Retinal pigment epithelial cell (primary cell): Measurements from ENCODE around the gene SPRR5.

Experiments
- DNase-seq: peaks from one replicate; pipeline ENCODE4 v3.0.0-alpha.2; 2010; ENCODE audit warnings: low read depth
- H3K4me3 ChIP-seq: 2 replicates; pipeline ENCODE4 v1.5.1; 2011; ENCODE audit warnings: mild to moderate bottlenecking, low read length, control low read depth, moderate library complexity
- TF ChIP-seq, protein P1 (sequence below): conservative IDR thresholded peaks from 2 replicates; pipeline ENCODE4 v1.5.1; 2011; ENCODE audit warnings: low read depth, low read length, control low read depth, inconsistent platforms

The SPRR5 gene

GRCh38 chr1:152946651-152947256 lies at the start of gene SPRR5:
SPRR5 (plus strand) TSS chr1:152947206; CDS start chr1:152948555, 1,349 bp downstream.
- DNase-seq = no peak
- H3K4me3 ChIP-seq = no peak within 1 kb of the TSS
- TF ChIP-seq, protein P1, sequence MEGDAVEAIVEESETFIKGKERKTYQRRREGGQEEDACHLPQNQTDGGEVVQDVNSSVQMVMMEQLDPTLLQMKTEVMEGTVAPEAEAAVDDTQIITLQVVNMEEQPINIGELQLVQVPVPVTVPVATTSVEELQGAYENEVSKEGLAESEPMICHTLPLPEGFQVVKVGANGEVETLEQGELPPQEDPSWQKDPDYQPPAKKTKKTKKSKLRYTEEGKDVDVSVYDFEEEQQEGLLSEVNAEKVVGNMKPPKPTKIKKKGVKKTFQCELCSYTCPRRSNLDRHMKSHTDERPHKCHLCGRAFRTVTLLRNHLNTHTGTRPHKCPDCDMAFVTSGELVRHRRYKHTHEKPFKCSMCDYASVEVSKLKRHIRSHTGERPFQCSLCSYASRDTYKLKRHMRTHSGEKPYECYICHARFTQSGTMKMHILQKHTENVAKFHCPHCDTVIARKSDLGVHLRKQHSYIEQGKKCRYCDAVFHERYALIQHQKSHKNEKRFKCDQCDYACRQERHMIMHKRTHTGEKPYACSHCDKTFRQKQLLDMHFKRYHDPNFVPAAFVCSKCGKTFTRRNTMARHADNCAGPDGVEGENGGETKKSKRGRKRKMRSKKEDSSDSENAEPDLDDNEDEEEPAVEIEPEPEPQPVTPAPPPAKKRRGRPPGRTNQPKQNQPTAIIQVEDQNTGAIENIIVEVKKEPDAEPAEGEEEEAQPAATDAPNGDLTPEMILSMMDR = no peak

GRCh38 chr1:152899027-152899426 lies 48.0 kb upstream of the SPRR5 start:
- no peak overlapping the region for H3K4me3 ChIP-seq
- DNase-seq = no peak
- TF ChIP-seq, protein P1 = no peak

- TF ChIP-seq, protein P1 = no peak
- DNase-seq = no peak
- no peak overlapping the region for H3K4me3 ChIP-seq
Observed at GRCh38 chr1:152899883-152900282, 47.1 kb upstream of the SPRR5 start.

DNA sequence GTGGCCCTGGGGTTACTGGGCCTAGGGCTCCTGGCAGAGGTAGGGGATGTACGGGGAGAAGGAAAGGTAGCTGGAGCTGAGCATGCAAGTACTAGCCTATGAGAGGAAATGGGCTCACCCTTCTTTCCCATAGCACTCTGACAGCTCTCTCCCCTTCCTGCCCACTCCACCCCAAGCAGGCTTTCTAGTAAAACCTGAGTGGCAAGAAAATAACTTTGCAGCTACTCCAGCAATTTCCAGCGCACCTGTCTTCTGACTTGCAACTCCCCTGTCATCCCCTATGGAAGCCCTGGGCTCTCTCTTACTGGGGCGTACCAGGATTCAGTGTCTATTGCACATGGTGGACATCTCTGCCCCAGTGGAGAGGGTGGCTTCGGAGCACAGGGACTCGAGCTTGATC lies 45.4 kb upstream of the SPRR5 start:
- no peak for DNase-seq
- H3K4me3 ChIP-seq = no peak overlapping the region
- TF ChIP-seq, protein P1 = no peak

GRCh38 chr1:152902636-152903035 lies 44.4 kb upstream of the SPRR5 start:
- no peak overlapping the region for H3K4me3 ChIP-seq
- TF ChIP-seq, protein P1 = no peak
- no peak for DNase-seq

- no peak for DNase-seq
- no peak overlapping the region for H3K4me3 ChIP-seq
- TF ChIP-seq, protein P1 = no peak
Observed at GRCh38 chr1:152904688-152905440, 42.1 kb upstream of the SPRR5 start.
